ENCODE results near the gene MRPL10.

GRCh38 chr17:47792457-47792856 lies 38.9 kb downstream of the MRPL10 start:
- TF ChIP-seq CTCF (IDR thresholded peaks at IDR 0.05), result no peak
- no peak for TF ChIP-seq POLR2A (IDR thresholded peaks at IDR 0.05)
